ENCODE measurements around the gene NKD1.

Gene NKD1

GRCh38 chr16:50583211-50583610 lies 35.0 kb downstream of the NKD1 start:
- ATAC-seq (no peak), DNase-seq (no peak)
- no peaks in the 10 kb centered on the region for H3K9me3 Mint-ChIP-seq
- no peaks in the 10 kb centered on the region for H3K36me3 Mint-ChIP-seq (ENCODE audit: low read depth)
- H3K4me3 Mint-ChIP-seq, result no peak overlapping the region
- H3K27ac Mint-ChIP-seq, result no peak overlapping the region
- H3K4me1 Mint-ChIP-seq, result peaks cover 11% of the 10 kb centered on the region
- no peaks in the 10 kb centered on the region for H3K27me3 Mint-ChIP-seq

- no peaks in the 10 kb centered on the region for H3K9me3 Mint-ChIP-seq
- no peaks in the 10 kb centered on the region for H3K27me3 Mint-ChIP-seq
- no peak overlapping the region for H3K27ac Mint-ChIP-seq
- H3K4me3 Mint-ChIP-seq, result no peak overlapping the region
- peaks cover 17% of the 10 kb centered on the region for H3K4me1 Mint-ChIP-seq
- DNase-seq, result no peak
- peaks cover 2% of the 10 kb centered on the region for H3K36me3 Mint-ChIP-seq (ENCODE audit: low read depth)
- peak; percentile 34 for ATAC-seq
Measured at GRCh38 chr16:50584033-50584722, 36.0 kb downstream of the NKD1 start.

- no peak overlapping the region for H3K4me3 Mint-ChIP-seq
- no peak overlapping the region for H3K27ac Mint-ChIP-seq
Measured at GRCh38 chr16:50585331-50585776, 37.2 kb downstream of the NKD1 start.

GRCh38 chr16:50587543-50587942 lies 39.3 kb downstream of the NKD1 start:
- H3K4me3 Mint-ChIP-seq, result no peak overlapping the region
- ATAC-seq (no peak), DNase-seq (no peak)
- H3K4me1 Mint-ChIP-seq, result peaks cover 29% of the 10 kb centered on the region
- no peaks in the 10 kb centered on the region for H3K27me3 Mint-ChIP-seq
- peaks cover 2% of the 10 kb centered on the region for H3K36me3 Mint-ChIP-seq (ENCODE audit: low read depth)
- no peaks in the 10 kb centered on the region for H3K9me3 Mint-ChIP-seq
- H3K27ac Mint-ChIP-seq, result no peak overlapping the region

More at GRCh38 chr16:50585331-50585776, 37.2 kb downstream of the NKD1 start:
- Mint-ChIP-seq H3K27me3 (no peaks in the 10 kb centered on the region), H3K36me3 (ENCODE audit: low read depth) (peaks cover 2% of the 10 kb centered on the region), H3K9me3 (no peaks in the 10 kb centered on the region), H3K4me1 (peaks cover 26% of the 10 kb centered on the region)
- no peak for ATAC-seq
- no peak for DNase-seq

GRCh38 chr16:50588276-50588675 lies 40.1 kb downstream of the NKD1 start:
- DNase-seq (no peak), ATAC-seq (no peak)
- no peaks in the 10 kb centered on the region for H3K27me3 Mint-ChIP-seq
- no peak overlapping the region for H3K4me3 Mint-ChIP-seq
- no peaks in the 10 kb centered on the region for H3K9me3 Mint-ChIP-seq
- peaks cover 2% of the 10 kb centered on the region for H3K36me3 Mint-ChIP-seq (ENCODE audit: low read depth)
- peaks cover 29% of the 10 kb centered on the region for H3K4me1 Mint-ChIP-seq
- H3K27ac Mint-ChIP-seq, result no peak overlapping the region

- ATAC-seq (no peak), DNase-seq (no peak)
- H3K36me3 Mint-ChIP-seq (ENCODE audit: low read depth), result peaks cover 2% of the 10 kb centered on the region
- no peaks in the 10 kb centered on the region for H3K27me3 Mint-ChIP-seq
- no peak overlapping the region for H3K27ac Mint-ChIP-seq
- no peak overlapping the region for H3K4me3 Mint-ChIP-seq
- peaks cover 19% of the 10 kb centered on the region for H3K4me1 Mint-ChIP-seq
- no peaks in the 10 kb centered on the region for H3K9me3 Mint-ChIP-seq
Measured at GRCh38 chr16:50591209-50591608, 43.0 kb downstream of the NKD1 start.

- Mint-ChIP-seq H3K36me3 (ENCODE audit: low read depth) (peaks cover 2% of the 10 kb centered on the region), H3K4me3 (no peak overlapping the region), H3K27ac (no peak overlapping the region), H3K9me3 (no peaks in the 10 kb centered on the region), H3K4me1 (peaks cover 19% of the 10 kb centered on the region), H3K27me3 (no peaks in the 10 kb centered on the region)
- DNase-seq, result no peak
- no peak for ATAC-seq
Measured at GRCh38 chr16:50591800-50592771, 43.9 kb downstream of the NKD1 start.

GRCh38 chr16:50592996-50593395 lies 44.8 kb downstream of the NKD1 start:
- peaks cover 2% of the 10 kb centered on the region for H3K36me3 Mint-ChIP-seq (ENCODE audit: low read depth)
- DNase-seq (no peak), ATAC-seq (no peak)
- no peaks in the 10 kb centered on the region for H3K27me3 Mint-ChIP-seq
- H3K4me3 Mint-ChIP-seq, result no peak overlapping the region
- no peaks in the 10 kb centered on the region for H3K9me3 Mint-ChIP-seq
- H3K27ac Mint-ChIP-seq, result no peak overlapping the region
- peaks cover 19% of the 10 kb centered on the region for H3K4me1 Mint-ChIP-seq

- DNase-seq (no peak), ATAC-seq (no peak)
- Mint-ChIP-seq H3K27ac (no peak overlapping the region), H3K9me3 (no peaks in the 10 kb centered on the region), H3K4me3 (no peak overlapping the region), H3K36me3 (ENCODE audit: low read depth) (peaks cover 2% of the 10 kb centered on the region), H3K27me3 (no peaks in the 10 kb centered on the region), H3K4me1 (peaks cover 18% of the 10 kb centered on the region)
Measured at GRCh38 chr16:50593410-50594150, 45.4 kb downstream of the NKD1 start.

GRCh38 chr16:50594308-50595260 lies 46.4 kb downstream of the NKD1 start:
- no peak for DNase-seq
- H3K4me1 Mint-ChIP-seq, result peaks cover 16% of the 10 kb centered on the region
- no peak overlapping the region for H3K27ac Mint-ChIP-seq
- no peaks in the 10 kb centered on the region for H3K27me3 Mint-ChIP-seq
- ATAC-seq, result no peak
- no peaks in the 10 kb centered on the region for H3K36me3 Mint-ChIP-seq (ENCODE audit: low read depth)
- H3K4me3 Mint-ChIP-seq, result no peak overlapping the region
- H3K9me3 Mint-ChIP-seq, result no peaks in the 10 kb centered on the region

- H3K27me3 Mint-ChIP-seq, result no peaks in the 10 kb centered on the region
- ATAC-seq, result no peak
Measured at GRCh38 chr16:50595859-50596258, 47.7 kb downstream of the NKD1 start.

GRCh38 chr16:50596762-50597450 lies 48.7 kb downstream of the NKD1 start:
- peak overlapping the region; percentile 47 for H3K27ac Mint-ChIP-seq
- no peak overlapping the region for H3K4me3 Mint-ChIP-seq
- H3K36me3 Mint-ChIP-seq (ENCODE audit: low read depth), result no peaks in the 10 kb centered on the region
- no peaks in the 10 kb centered on the region for H3K9me3 Mint-ChIP-seq
- H3K4me1 Mint-ChIP-seq, result peaks cover 24% of the 10 kb centered on the region
- ATAC-seq (no peak), DNase-seq (no peak)
- no peaks in the 10 kb centered on the region for H3K27me3 Mint-ChIP-seq

More at GRCh38 chr16:50595859-50596258, 47.7 kb downstream of the NKD1 start:
- no peak overlapping the region for H3K27ac Mint-ChIP-seq
- peaks cover 19% of the 10 kb centered on the region for H3K4me1 Mint-ChIP-seq
- no peaks in the 10 kb centered on the region for H3K36me3 Mint-ChIP-seq (ENCODE audit: low read depth)
- no peak overlapping the region for H3K4me3 Mint-ChIP-seq
- H3K9me3 Mint-ChIP-seq, result no peaks in the 10 kb centered on the region
- no peak for DNase-seq

GRCh38 chr16:50597563-50598255 lies 49.5 kb downstream of the NKD1 start:
- H3K27me3 Mint-ChIP-seq, result no peaks in the 10 kb centered on the region
- peaks cover 32% of the 10 kb centered on the region for H3K4me1 Mint-ChIP-seq
- no peaks in the 10 kb centered on the region for H3K9me3 Mint-ChIP-seq
- ATAC-seq (no peak), DNase-seq (no peak)
- H3K36me3 Mint-ChIP-seq (ENCODE audit: low read depth), result no peaks in the 10 kb centered on the region
- no peak overlapping the region for H3K4me3 Mint-ChIP-seq
- no peak overlapping the region for H3K27ac Mint-ChIP-seq
